Measurements from ENCODE around the gene INPP4B. TPM values are rescaled to one million over a fixed set of nuclear protein-coding genes. Genes with fewer than 3 reads are reported as not detected.

Gene INPP4B
- total RNA-seq, 1 experiment from 2014 or later: 41.0 TPM

DNA sequence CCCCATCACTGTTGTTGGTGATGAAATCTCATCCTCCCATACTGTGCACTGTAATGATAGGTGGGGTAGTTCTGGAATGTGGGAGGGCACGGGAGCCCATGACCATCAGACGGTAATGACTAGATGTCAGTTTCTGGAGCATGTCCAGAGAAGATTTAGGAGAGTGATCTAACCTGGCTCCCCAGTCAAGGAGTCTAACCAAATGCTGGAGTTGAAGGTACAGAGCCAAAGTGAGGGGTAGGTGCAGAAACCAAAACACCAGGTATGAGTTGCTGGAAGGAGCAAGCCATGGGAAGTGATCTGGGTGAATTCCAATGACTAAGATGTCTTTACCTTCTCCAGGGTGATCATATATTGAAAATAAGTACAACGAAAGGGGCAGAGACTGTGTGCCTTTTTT, 296.9 kb downstream of the INPP4B start:
- Histone ChIP-seq H3F3A (ENCODE audit: low read length, unreplicated experiment) (peaks cover 6% of the 10 kb centered on the region), H2AFZ (ENCODE audit: low read length) (peak overlapping the region; percentile 11; the same call in 1 of the 2 replicates), H3K9me2 (replicated peaks; ENCODE audit: low read length) (no peaks in the 10 kb centered on the region), H3K4me2 (ENCODE audit: low read length) (peak overlapping the region; percentile 55), H3K36me3 (ENCODE audit: low read depth, low read length) (no peaks in the 10 kb centered on the region), H3K9me3 (ENCODE audit: low read length) (no peaks in the 10 kb centered on the region), H3K9ac (ENCODE audit: low read length) (peak overlapping the region; percentile 64), H3K79me2 (ENCODE audit: low read length) (no peaks in the 10 kb centered on the region), H3K4me1 (ENCODE audit: insufficient read depth, low read length) (peaks cover 36% of the 10 kb centered on the region), H3K27ac (ENCODE audit: low read length) (peak overlapping the region; percentile 93), H3K27me3 (ENCODE audit: low read length) (no peaks in the 10 kb centered on the region), H3K4me3 (ENCODE audit: low read length) (peak overlapping the region; percentile 1; the same call in 1 of the 2 replicates), H4K20me1 (ENCODE audit: low read length) (no peaks in the 10 kb centered on the region)
- ATAC-seq: peak; percentile 20
- intact Hi-C loops (cut with micrococcal nuclease): no loop called here
- TF ChIP-seq EZH2phosphoT487 (IDR thresholded peaks at IDR 0.05; ENCODE audit: borderline replicate concordance, low read length): no peak
- no peak for TF ChIP-seq CTCF (conservative IDR thresholded peaks at IDR 0.05; ENCODE audit: low read depth, low read length)
- TF ChIP-seq EZH2 (IDR thresholded peaks at IDR 0.05; ENCODE audit: low read length, unreplicated experiment): no peak
- ChIA-PET CTCF (interaction anchor here (0.6 to 1.0 kb wide), 2 partner anchors 75 to 436 kb away, joined by 3 to 4 read pairs; no protein-coding TSS in a partner anchor), POLR2A (ENCODE audit: unreplicated experiment) (interaction anchor here (0.6 kb wide), 1 partner anchor 83 kb away, joined by 5 read pairs; no protein-coding TSS in a partner anchor)
- BruUV-seq (replicated peaks): no TSS peak
- peak; percentile 68 for DNase-seq

- H3K27ac ChIP-seq (ENCODE audit: low read length): peak overlapping the region; percentile 93
Observed at GRCh38 chr4:142548491-142548890, 297.6 kb downstream of the INPP4B start.

More at GRCh38 chr4:142548491-142548890, 297.6 kb downstream of the INPP4B start:
- H3K9me2 ChIP-seq (replicated peaks; ENCODE audit: low read length): no peaks in the 10 kb centered on the region
- POLR2A ChIA-PET (ENCODE audit: unreplicated experiment): interaction anchor here (0.6 kb wide), 1 partner anchor 19 kb away, joined by 6 read pairs; no protein-coding TSS in a partner anchor
- H3K36me3 ChIP-seq (ENCODE audit: low read depth, low read length): no peaks in the 10 kb centered on the region
- no peak overlapping the region for H2AFZ ChIP-seq (ENCODE audit: low read length)
- no peak overlapping the region for H3K9ac ChIP-seq (ENCODE audit: low read length)
- BruUV-seq (replicated peaks): no TSS peak
- no peak for TF ChIP-seq CTCF (conservative IDR thresholded peaks at IDR 0.05; ENCODE audit: low read depth, low read length)
- TF ChIP-seq EZH2phosphoT487 (IDR thresholded peaks at IDR 0.05; ENCODE audit: borderline replicate concordance, low read length): no peak
- no peak for TF ChIP-seq EZH2 (IDR thresholded peaks at IDR 0.05; ENCODE audit: low read length, unreplicated experiment)
- H3K4me3 ChIP-seq (ENCODE audit: low read length): no peak overlapping the region
- H3K79me2 ChIP-seq (ENCODE audit: low read length): no peaks in the 10 kb centered on the region
- peaks cover 36% of the 10 kb centered on the region for H3K4me1 ChIP-seq (ENCODE audit: insufficient read depth, low read length)
- H3K9me3 ChIP-seq (ENCODE audit: low read length): no peaks in the 10 kb centered on the region
- CTCF ChIA-PET: no interaction called here
- H3K27me3 ChIP-seq (ENCODE audit: low read length): no peaks in the 10 kb centered on the region
- H3F3A ChIP-seq (ENCODE audit: low read length, unreplicated experiment): peaks cover 6% of the 10 kb centered on the region
- intact Hi-C loops (cut with micrococcal nuclease): no loop called here
- H3K4me2 ChIP-seq (ENCODE audit: low read length): no peak overlapping the region
- ATAC-seq: no peak
- DNase-seq: peak; percentile 57
- H4K20me1 ChIP-seq (ENCODE audit: low read length): no peaks in the 10 kb centered on the region

All from PC-3 (cell line).